HEK293T (cell line): ENCODE measurements around the gene ICAM1.

Source experiments
- CTCF ChIA-PET: fragments of 350-600 bp; formaldehyde crosslinking; extraction: SDS; loops from one replicate; lab custom pipeline; 2021; ENCODE audit warnings: antibody characterized with exemption, inconsistent platforms; lab: Yijun Ruan, JAX
- POLR2A ChIA-PET: fragments of 350-600 bp; formaldehyde crosslinking; extraction: SDS; loops from one replicate; lab custom pipeline; 2020; ENCODE audit warnings: antibody characterized with exemption, inconsistent platforms; lab: Yijun Ruan, JAX
- DNase-seq: peaks from one replicate; pipeline ENCODE4 v3.0.0; 2012; ENCODE audit warnings: mixed read lengths; ENCODE audit errors: extremely low spot score
- ARNT ChIP-seq: fragments of 450-650 bp; IDR thresholded peaks from 2 replicates; pipeline ENCODE4 v1.6.1; 2017; ENCODE audit warnings: mild to moderate bottlenecking
- BHLHE40 ChIP-seq: fragments of 450-650 bp; IDR thresholded peaks from 2 replicates; pipeline ENCODE4 v1.6.1; 2016; ENCODE audit warnings: mild to moderate bottlenecking, moderate library complexity, borderline replicate concordance
- CTBP1 ChIP-seq: fragments of 450-650 bp; IDR thresholded peaks from 2 replicates; pipeline ENCODE4 v1.6.1; 2016; ENCODE audit warnings: borderline replicate concordance
- FOXA1 ChIP-seq: fragments of 450-650 bp; IDR thresholded peaks from 2 replicates; pipeline ENCODE4 v1.6.1; 2016; ENCODE audit warnings: mild to moderate bottlenecking
- FOXK2 ChIP-seq: fragments of 450-650 bp; IDR thresholded peaks from 2 replicates; pipeline ENCODE4 v1.6.1; 2016; ENCODE audit warnings: mild to moderate bottlenecking
- FOXM1 ChIP-seq: fragments of 450-650 bp; IDR thresholded peaks from 2 replicates; pipeline ENCODE4 v1.6.1; 2017; ENCODE audit warnings: mild to moderate bottlenecking, borderline replicate concordance
- HDGF ChIP-seq: fragments of 450-650 bp; IDR thresholded peaks from 2 replicates; pipeline ENCODE4 v1.6.1; 2017; ENCODE audit warnings: antibody characterized with exemption, borderline replicate concordance
- L3MBTL2 ChIP-seq: fragments of 450-650 bp; conservative IDR thresholded peaks from 2 replicates; pipeline ENCODE4 v1.6.1; 2016; ENCODE audit warnings: mild to moderate bottlenecking
- LEF1 ChIP-seq: fragments of 450-650 bp; IDR thresholded peaks from 2 replicates; pipeline ENCODE4 v1.6.1; 2017; ENCODE audit warnings: mild to moderate bottlenecking, borderline replicate concordance
- NFRKB ChIP-seq: fragments of 450-650 bp; IDR thresholded peaks from 2 replicates; pipeline ENCODE4 v1.6.1; 2016; ENCODE audit warnings: mild to moderate bottlenecking, moderate library complexity
- SP1 ChIP-seq: fragments of 450-650 bp; IDR thresholded peaks from 2 replicates; pipeline ENCODE4 v1.6.1; 2017
- SUZ12 ChIP-seq: fragments of 450-650 bp; IDR thresholded peaks from 2 replicates; pipeline ENCODE4 v1.6.1; 2016; ENCODE audit warnings: mild to moderate bottlenecking
- TARDBP ChIP-seq: fragments of 450-650 bp; IDR thresholded peaks from 2 replicates; pipeline ENCODE4 v1.6.1; 2016
- ZNF384 ChIP-seq: fragments of 450-650 bp; IDR thresholded peaks from 2 replicates; pipeline ENCODE4 v1.6.1; 2016
- TF ChIP-seq, protein P1 (sequence below): fragments of 450-650 bp; IDR thresholded peaks from 2 replicates; pipeline ENCODE4 v1.6.1; 2016

Gene ICAM1

DNA sequence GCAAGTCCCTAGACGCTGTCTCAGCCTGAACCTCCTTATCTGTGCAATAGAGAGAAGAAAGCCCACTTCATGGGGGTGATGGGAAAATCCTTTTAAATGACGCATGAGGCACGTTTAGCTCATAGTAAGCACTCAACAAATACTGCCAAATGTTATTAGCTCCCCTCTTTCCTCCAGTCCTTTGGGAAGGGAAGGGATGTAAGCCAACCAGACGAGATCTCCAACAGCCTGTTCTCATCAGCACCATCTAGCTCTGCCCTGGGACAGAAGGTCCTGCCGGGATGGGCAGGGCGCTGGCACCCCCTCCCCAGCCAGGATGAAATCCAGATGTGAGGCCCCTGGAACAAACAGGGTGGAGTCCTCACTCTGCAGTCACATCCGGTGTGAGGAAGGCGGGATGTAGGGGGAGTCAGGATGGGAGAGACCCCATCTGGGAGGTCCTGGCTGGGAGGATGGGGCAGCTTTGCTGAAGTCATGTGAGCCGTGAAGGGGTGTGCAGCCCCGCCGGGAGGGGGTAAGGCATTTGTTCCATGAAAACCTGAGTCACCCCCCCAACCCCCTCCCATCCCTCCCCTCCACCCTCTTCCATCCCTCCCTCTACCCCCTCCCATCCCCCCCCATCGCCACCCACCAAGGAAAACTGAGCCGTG, 44.4 kb upstream of the ICAM1 start:
- CTCF ChIA-PET, result interaction anchor here (1.0 to 1.5 kb wide), 2 partner anchors 21 to 24 kb away, joined by 3 to 5 read pairs; no protein-coding TSS in a partner anchor
- no peak for DNase-seq
- POLR2A ChIA-PET, result no interaction called here
- no peak for TF ChIP-seq HDGF
- TF ChIP-seq L3MBTL2, result no peak
- TF ChIP-seq TARDBP, result no peak
- TF ChIP-seq LEF1, result no peak
- TF ChIP-seq ARNT, result no peak
- TF ChIP-seq, protein P1, sequence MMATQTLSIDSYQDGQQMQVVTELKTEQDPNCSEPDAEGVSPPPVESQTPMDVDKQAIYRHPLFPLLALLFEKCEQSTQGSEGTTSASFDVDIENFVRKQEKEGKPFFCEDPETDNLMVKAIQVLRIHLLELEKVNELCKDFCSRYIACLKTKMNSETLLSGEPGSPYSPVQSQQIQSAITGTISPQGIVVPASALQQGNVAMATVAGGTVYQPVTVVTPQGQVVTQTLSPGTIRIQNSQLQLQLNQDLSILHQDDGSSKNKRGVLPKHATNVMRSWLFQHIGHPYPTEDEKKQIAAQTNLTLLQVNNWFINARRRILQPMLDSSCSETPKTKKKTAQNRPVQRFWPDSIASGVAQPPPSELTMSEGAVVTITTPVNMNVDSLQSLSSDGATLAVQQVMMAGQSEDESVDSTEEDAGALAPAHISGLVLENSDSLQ, result no peak
- no peak for TF ChIP-seq CTBP1
- TF ChIP-seq NFRKB, result no peak
- TF ChIP-seq FOXM1, result no peak

DNA sequence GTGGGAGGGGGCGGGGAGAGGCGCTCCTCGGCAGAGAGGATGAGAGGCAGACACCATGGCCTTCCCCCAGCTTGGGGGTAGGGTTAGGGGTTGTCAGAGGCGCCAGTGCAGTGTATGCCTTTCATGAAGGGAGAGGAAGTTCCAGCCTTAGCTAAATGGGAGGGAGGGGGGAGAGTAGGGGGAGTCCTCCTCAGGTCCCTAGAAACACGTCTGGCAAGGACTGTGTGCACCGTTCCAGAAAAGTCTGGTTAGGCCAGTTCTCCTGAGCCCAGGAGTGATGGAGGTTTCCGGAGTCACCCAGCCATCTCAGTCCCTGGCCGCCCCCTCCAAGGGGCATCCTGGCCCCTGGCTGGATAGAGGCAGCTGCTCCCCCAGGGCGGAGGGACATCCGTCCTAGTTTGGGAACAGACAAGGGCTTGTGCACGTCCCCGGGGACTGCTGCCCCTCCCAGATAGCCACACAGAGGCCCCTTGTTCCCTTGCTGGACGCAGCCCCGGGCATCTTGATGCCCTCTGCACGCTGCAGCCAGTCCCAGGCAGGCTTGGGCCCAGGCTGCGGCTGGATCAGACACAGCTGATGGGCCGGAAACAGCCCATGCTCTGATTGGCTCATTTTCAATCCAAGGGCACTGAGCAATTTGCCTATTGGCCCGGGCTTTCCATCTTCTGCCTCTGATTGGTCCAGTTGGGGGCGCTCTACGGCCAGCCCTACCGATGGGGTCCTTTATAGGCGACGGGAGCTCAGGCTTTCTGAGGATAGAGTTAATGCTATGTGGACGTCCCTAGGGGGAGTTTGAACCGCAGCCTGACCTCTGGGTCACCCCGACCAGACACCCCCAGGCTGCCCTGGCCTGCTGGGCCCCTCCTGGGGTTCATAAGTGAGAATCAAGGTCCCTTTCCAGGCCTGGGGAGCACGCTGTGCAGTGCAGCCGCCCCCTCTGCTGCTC, 43.6 kb upstream of the ICAM1 start:
- TF ChIP-seq CTBP1 (no peak), NFRKB (no peak), ZNF384 (no peak), L3MBTL2 (no peak), LEF1 (no peak), TARDBP (no peak), HDGF (no peak), FOXM1 (no peak), FOXK2 (no peak), SP1 (no peak), BHLHE40 (no peak), ARNT (no peak), SUZ12 (no peak), FOXA1 (no peak)
- TF ChIP-seq, protein P1, result no peak
- no peak for DNase-seq
- CTCF ChIA-PET, result interaction anchor here (1.0 kb wide), 1 partner anchor 20 kb away, joined by 3 read pairs; no protein-coding TSS in a partner anchor
- POLR2A ChIA-PET, result no interaction called here

DNA sequence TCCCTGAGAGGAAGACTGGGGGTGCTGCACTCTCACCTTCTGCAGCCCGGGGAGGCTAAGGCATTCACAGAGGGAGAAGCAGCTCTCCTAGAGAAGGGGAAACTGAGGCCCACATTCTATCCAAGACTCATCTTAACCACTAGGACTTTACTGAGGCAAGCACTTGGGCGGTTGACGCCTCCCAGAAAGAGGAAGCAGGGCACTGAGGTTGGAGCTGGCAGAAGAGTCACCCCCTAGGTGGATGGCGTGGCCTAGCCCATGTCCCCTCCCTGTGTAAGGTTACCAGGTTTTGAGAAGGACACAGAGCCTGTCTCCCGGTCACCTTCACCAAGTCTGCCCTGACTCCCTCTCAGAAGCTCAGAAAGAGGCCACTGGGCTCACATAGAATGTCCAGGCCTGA, 42.5 kb upstream of the ICAM1 start:
- ChIA-PET POLR2A (interaction anchor here (0.7 kb wide), 1 partner anchor 33 kb away, joined by 3 read pairs; the partner anchor contains the start of gene DNMT1), CTCF (interaction anchor here (0.8 to 1.3 kb wide), 4 partner anchors 8 to 132 kb away, joined by 4 to 8 read pairs (median 6); no protein-coding TSS in a partner anchor)
- TF ChIP-seq HDGF, result no peak
- no peak for DNase-seq

DNA sequence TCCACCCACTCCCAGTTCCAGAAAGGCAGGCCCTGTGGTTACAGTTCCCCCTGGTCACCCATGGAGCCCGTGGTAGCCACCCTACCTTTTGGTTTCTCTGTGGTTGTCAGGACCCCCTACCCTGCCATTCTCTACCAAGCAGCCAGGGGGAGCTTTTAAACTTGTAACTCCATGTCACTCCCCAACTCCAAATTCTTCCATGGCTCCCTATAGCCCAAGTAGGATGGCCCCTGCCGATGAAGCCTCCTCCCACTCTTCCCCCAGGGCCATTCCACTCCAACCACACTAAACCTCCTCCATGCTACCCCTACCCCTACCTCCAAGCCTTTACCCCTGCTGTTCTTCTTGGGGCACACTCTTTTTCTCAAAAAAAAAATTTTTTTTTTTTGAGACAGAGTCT, 42.0 kb upstream of the ICAM1 start:
- TF ChIP-seq SUZ12 (no peak), FOXA1 (no peak), ARNT (no peak), FOXK2 (no peak), CTBP1 (no peak), NFRKB (no peak), BHLHE40 (no peak), SP1 (no peak), LEF1 (no peak), HDGF (no peak), ZNF384 (no peak), FOXM1 (no peak)
- TF ChIP-seq, protein P1, result no peak
- POLR2A ChIA-PET, result interaction anchor here (0.7 kb wide), 1 partner anchor 34 kb away, joined by 3 read pairs; the partner anchor contains the start of gene DNMT1
- peak; percentile 59 for DNase-seq
- CTCF ChIA-PET, result interaction anchor here (0.8 to 1.3 kb wide), 4 partner anchors 8 to 132 kb away, joined by 4 to 8 read pairs (median 6); no protein-coding TSS in a partner anchor

DNA sequence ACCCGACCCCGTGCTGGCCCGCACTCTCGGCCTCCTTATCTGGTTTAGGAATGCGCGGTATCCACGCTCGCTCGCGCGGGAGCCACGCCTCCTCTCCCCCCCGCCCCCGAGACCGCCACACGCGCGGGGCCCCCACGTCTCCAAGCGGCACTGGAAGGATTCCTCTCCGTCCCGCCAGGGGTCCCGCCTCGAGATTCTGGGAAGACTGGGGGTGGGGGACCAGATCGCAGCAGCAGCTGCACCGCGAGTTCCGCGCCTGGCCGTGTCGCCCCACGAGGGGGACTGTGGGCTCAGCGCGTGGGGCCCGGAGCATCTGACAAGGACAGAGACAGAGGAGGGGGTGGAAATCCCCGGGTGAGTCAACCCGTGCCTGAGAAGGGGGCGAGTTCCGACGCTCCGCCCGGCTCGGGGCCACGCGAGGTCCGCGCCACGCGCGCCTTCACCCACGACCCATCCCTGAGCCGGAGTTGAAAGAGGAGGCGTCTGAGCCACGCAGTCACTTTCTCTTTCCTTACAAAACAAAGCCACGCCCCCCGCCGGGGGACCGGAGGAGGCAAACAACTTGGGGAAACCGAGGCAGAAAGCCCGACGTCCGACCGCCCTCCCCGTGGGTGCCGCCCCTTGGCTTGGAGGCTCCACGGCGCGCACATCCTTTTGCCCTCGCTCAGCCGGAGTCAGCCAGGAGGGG, 40.6 kb upstream of the ICAM1 start:
- ChIA-PET CTCF (no interaction called here), POLR2A (interaction anchor here (1.0 kb wide), 1 partner anchor 9 kb away, joined by 3 read pairs; no protein-coding TSS in a partner anchor)
- TF ChIP-seq TARDBP, result peak; percentile 89
- TF ChIP-seq L3MBTL2, result no peak
- DNase-seq, result no peak
